Measurements from ENCODE around the gene CNTNAP2. TPM values are rescaled to one million over a fixed set of nuclear protein-coding genes. Genes with fewer than 3 reads are reported as not detected.

The CNTNAP2 gene
- total and polyA plus RNA-seq, 4 donors: 0.14 to 2.3 (median 1.1) TPM

DNA sequence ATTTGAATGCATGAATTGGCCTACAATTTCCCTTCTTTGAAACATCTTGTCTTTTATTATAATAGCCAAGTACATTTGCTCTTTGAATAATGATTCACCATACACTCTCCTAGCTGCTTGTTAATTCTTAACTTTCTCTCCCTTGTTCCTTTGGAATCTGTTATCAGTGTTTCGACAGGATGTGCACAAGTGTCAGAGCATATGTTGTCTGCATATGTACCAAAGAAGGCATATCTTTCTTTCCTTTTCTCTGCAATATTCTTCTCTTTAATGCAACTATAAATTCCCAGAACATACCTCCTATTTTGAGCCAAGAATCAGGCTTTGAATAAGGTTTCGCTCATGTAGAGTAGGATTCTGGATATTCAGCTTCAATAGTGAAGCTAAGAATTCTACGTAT, 1625.7 kb downstream of the CNTNAP2 start:
- DNase-seq (ENCODE audit: low spot score): no peak
- TF ChIP-seq RAD21 (IDR thresholded peaks at IDR 0.05) (no peak), HNF4G (IDR thresholded peaks at IDR 0.05) (no peak), CTCF (IDR thresholded peaks at IDR 0.05; ENCODE audit: low read depth, low read length, missing input control) (no peak), REST (IDR thresholded peaks at IDR 0.05) (no peak), HNF4A (conservative IDR thresholded peaks at IDR 0.05) (no peak), TAF1 (conservative IDR thresholded peaks at IDR 0.05) (no peak), GABPA (IDR thresholded peaks at IDR 0.05 in 1 of 2, conservative IDR thresholded peaks at IDR 0.05 in 1 of 2) (no peak), RXRA (IDR thresholded peaks at IDR 0.05) (no peak), YY1 (IDR thresholded peaks at IDR 0.05) (no peak), JUND (IDR thresholded peaks at IDR 0.05) (no peak), SP1 (IDR thresholded peaks at IDR 0.05) (no peak)
- TF ChIP-seq, protein P1, sequence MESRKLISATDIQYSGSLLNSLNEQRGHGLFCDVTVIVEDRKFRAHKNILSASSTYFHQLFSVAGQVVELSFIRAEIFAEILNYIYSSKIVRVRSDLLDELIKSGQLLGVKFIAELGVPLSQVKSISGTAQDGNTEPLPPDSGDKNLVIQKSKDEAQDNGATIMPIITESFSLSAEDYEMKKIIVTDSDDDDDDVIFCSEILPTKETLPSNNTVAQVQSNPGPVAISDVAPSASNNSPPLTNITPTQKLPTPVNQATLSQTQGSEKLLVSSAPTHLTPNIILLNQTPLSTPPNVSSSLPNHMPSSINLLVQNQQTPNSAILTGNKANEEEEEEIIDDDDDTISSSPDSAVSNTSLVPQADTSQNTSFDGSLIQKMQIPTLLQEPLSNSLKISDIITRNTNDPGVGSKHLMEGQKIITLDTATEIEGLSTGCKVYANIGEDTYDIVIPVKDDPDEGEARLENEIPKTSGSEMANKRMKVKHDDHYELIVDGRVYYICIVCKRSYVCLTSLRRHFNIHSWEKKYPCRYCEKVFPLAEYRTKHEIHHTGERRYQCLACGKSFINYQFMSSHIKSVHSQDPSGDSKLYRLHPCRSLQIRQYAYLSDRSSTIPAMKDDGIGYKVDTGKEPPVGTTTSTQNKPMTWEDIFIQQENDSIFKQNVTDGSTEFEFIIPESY (IDR thresholded peaks at IDR 0.05): no peak
- WGBS: 61% methylated on average over 3 of the region's 3 CpGs

DNA sequence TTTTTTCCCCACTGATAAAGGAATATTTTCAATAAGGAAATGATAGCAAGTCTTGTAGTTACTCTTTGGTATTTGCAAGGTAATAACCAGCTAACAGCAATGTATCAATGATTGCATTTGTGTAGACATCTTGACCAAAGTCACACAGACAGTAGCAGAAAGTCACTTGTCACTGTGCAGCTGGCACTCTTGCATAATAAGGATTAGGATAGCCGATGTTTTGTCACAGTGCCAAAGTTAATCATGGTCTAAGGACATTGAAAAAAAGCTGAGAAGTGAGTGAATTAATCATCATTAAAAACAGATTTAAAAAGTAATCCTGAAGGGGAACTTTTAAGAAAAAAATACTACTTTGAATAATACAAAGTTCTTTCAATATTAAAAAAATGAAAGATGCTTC, 1639.7 kb downstream of the CNTNAP2 start:
- Histone ChIP-seq H3K4me3 (ENCODE audit: low read depth in 1 of 3, low read length in 3 of 3) (no peak overlapping the region), H3K9me3 (ENCODE audit: control insufficient read depth in 4 of 4, low read length in 3 of 4) (no peaks in the 10 kb centered on the region), H3K27ac (ENCODE audit: low read depth in 1 of 2, low read length in 2 of 2) (no peak overlapping the region), H3K36me3 (ENCODE audit: control insufficient read depth in 4 of 4, insufficient read depth in 3 of 4, low read depth in 1 of 4, low read length in 3 of 4) (no peaks in the 10 kb centered on the region), H3K4me1 (ENCODE audit: control insufficient read depth in 4 of 4, insufficient read depth in 4 of 4, low read length in 3 of 4) (no peaks in the 10 kb centered on the region), H3K9ac (ENCODE audit: low read depth in 1 of 2, low read length in 2 of 2) (no peak overlapping the region), H3K27me3 (ENCODE audit: control insufficient read depth in 4 of 4, insufficient read depth in 4 of 4, low read length in 3 of 4) (no peaks in the 10 kb centered on the region)
- DNase-seq (ENCODE audit: low spot score): no peak
- 21% methylated on average over 1 of the region's 1 CpG for WGBS
- TF ChIP-seq RAD21 (IDR thresholded peaks at IDR 0.05) (no peak), ATF3 (IDR thresholded peaks at IDR 0.05) (no peak), TAF1 (conservative IDR thresholded peaks at IDR 0.05) (no peak), JUND (IDR thresholded peaks at IDR 0.05) (no peak), CTCF (IDR thresholded peaks at IDR 0.05; ENCODE audit: low read depth, low read length, missing input control) (no peak), HNF4G (IDR thresholded peaks at IDR 0.05) (no peak), FOXA1 (IDR thresholded peaks at IDR 0.05) (no peak), GABPA (IDR thresholded peaks at IDR 0.05 in 1 of 2, conservative IDR thresholded peaks at IDR 0.05 in 1 of 2) (no peak)
- TF ChIP-seq, protein P1 (IDR thresholded peaks at IDR 0.05): no peak

More for the DNA sequence above, 1625.7 kb downstream of the CNTNAP2 start:
- Histone ChIP-seq H3K4me1 (ENCODE audit: control insufficient read depth in 4 of 4, insufficient read depth in 4 of 4, low read length in 3 of 4) (no peaks in the 10 kb centered on the region), H3K36me3 (ENCODE audit: control insufficient read depth in 4 of 4, insufficient read depth in 3 of 4, low read depth in 1 of 4, low read length in 3 of 4) (no peaks in the 10 kb centered on the region), H3K9me3 (ENCODE audit: control insufficient read depth in 4 of 4, low read length in 3 of 4) (no peaks in the 10 kb centered on the region), H3K9ac (ENCODE audit: low read depth in 1 of 2, low read length in 2 of 2) (no peak overlapping the region), H3K27me3 (ENCODE audit: control insufficient read depth in 4 of 4, insufficient read depth in 4 of 4, low read length in 3 of 4) (no peaks in the 10 kb centered on the region), H3K4me3 (ENCODE audit: low read depth in 1 of 3, low read length in 3 of 3) (no peak overlapping the region), H3K27ac (ENCODE audit: low read depth in 1 of 2, low read length in 2 of 2) (no peak overlapping the region)
